ENCODE measurements around the gene FRMPD4. TPM values are rescaled to one million over a fixed set of nuclear protein-coding genes. Genes with fewer than 3 reads are reported as not detected.

The FRMPD4 gene
- total RNA-seq, 1 experiment from 2014 or later, result 1.4 TPM

- no peak for TF ChIP-seq ARID4B (CRISPR knock-in tag; IDR thresholded peaks at IDR 0.05; ENCODE audit: borderline replicate concordance)
- TF ChIP-seq, protein P1, sequence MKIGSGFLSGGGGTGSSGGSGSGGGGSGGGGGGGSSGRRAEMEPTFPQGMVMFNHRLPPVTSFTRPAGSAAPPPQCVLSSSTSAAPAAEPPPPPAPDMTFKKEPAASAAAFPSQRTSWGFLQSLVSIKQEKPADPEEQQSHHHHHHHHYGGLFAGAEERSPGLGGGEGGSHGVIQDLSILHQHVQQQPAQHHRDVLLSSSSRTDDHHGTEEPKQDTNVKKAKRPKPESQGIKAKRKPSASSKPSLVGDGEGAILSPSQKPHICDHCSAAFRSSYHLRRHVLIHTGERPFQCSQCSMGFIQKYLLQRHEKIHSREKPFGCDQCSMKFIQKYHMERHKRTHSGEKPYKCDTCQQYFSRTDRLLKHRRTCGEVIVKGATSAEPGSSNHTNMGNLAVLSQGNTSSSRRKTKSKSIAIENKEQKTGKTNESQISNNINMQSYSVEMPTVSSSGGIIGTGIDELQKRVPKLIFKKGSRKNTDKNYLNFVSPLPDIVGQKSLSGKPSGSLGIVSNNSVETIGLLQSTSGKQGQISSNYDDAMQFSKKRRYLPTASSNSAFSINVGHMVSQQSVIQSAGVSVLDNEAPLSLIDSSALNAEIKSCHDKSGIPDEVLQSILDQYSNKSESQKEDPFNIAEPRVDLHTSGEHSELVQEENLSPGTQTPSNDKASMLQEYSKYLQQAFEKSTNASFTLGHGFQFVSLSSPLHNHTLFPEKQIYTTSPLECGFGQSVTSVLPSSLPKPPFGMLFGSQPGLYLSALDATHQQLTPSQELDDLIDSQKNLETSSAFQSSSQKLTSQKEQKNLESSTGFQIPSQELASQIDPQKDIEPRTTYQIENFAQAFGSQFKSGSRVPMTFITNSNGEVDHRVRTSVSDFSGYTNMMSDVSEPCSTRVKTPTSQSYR (CRISPR knock-in tag; IDR thresholded peaks at IDR 0.05), result no peak
- TF ChIP-seq ZNF423 (CRISPR knock-in tag; IDR thresholded peaks at IDR 0.05), result no peak
- TF ChIP-seq, protein P2, sequence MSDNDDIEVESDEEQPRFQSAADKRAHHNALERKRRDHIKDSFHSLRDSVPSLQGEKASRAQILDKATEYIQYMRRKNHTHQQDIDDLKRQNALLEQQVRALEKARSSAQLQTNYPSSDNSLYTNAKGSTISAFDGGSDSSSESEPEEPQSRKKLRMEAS (CRISPR knock-in tag; IDR thresholded peaks at IDR 0.05), result no peak
- TF ChIP-seq PREB (CRISPR knock-in tag; IDR thresholded peaks at IDR 0.05; ENCODE audit: borderline replicate concordance), result no peak
- TF ChIP-seq JAZF1 (CRISPR knock-in tag; IDR thresholded peaks at IDR 0.05), result no peak
- TF ChIP-seq SP1 (CRISPR knock-in tag; conservative IDR thresholded peaks at IDR 0.05), result no peak
- TF ChIP-seq ZNF425 (CRISPR knock-in tag; conservative IDR thresholded peaks at IDR 0.05), result no peak
- no peak for TF ChIP-seq MXD4 (CRISPR knock-in tag; IDR thresholded peaks at IDR 0.05; ENCODE audit: borderline replicate concordance)
- no peak for TF ChIP-seq ZNF263 (CRISPR knock-in tag; IDR thresholded peaks at IDR 0.05; ENCODE audit: low read depth)
- no peak for TF ChIP-seq JUN (CRISPR knock-in tag; IDR thresholded peaks at IDR 0.05)
- TF ChIP-seq ETV6 (CRISPR knock-in tag; IDR thresholded peaks at IDR 0.05), result no peak
- no peak for TF ChIP-seq ZMAT4 (CRISPR knock-in tag; IDR thresholded peaks at IDR 0.05)
- TF ChIP-seq SMAD3 (CRISPR knock-in tag; IDR thresholded peaks at IDR 0.05; ENCODE audit: borderline replicate concordance), result no peak
- TF ChIP-seq ATF3 (CRISPR knock-in tag; conservative IDR thresholded peaks at IDR 0.05), result no peak
Measured at GRCh38 chrX:12314651-12315050, 176.4 kb downstream of the FRMPD4 start (continued).

- DNase-seq (ENCODE audit: low spot score) (no peak), ATAC-seq (no peak)
- Mint-ChIP-seq H3K36me3 (no peaks in the 10 kb centered on the region), H3K4me1 (peaks cover 72% of the 10 kb centered on the region), H3K4me3 (no peak overlapping the region), H3K9me3 (no peaks in the 10 kb centered on the region), H3K27me3 (ENCODE audit: low read depth) (no peaks in the 10 kb centered on the region), H3K27ac (no peak overlapping the region)
- ChIA-PET CTCF (no interaction called here), POLR2A (no interaction called here)
- TF ChIP-seq MYBL2 (CRISPR knock-in tag; IDR thresholded peaks at IDR 0.05), result no peak
Measured at GRCh38 chrX:12315526-12315925, 177.3 kb downstream of the FRMPD4 start.

Data from WTC11 (cell line).